ENCODE data around the gene PARD3.
"Not testable (repeated sequence)": the region's sequence is repeated elsewhere in the genome, so short reads cannot be mapped to it uniquely, and the experiment has no call there.

The PARD3 gene

DNA sequence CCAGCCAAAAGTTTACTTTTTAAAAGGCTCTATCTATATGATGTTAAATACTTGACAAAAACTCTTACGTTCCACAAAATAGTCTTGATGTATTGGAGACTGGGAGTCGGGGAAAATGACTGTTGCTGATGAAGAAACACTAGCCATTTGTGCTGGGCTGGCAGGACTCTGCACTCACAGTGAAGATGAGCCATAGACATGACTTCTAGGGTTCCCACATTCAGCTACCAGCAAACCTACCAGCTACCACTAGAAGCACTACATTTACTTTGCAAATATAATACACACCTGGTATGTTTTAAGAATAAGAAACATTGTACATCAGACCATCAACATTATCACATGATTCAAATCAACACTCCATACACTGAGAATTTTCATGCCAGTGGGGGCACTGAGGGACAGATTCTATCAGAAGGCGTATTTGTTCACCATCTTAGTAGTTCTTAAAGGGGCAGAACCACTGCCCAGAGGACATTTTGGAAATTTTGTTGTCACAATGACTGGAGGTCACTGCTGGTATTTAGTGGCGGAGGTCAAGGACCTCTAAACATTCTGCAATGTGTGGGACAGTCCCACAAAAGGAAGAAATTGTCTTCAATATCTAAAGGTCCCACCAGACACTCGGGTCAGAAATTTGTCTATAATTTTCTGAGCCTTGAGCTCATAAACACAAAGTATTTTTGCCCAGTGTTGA, 52.3 kb downstream of the PARD3 start:
- no peak for DNase-seq

- no peak for DNase-seq
These were observed 52.9 kb downstream of the PARD3 start for GRCh38 chr10:34762156-34762555.

- no peak for DNase-seq
These were observed 53.6 kb downstream of the PARD3 start for GRCh38 chr10:34761453-34761852.

- no peak for DNase-seq
These were observed 54.5 kb downstream of the PARD3 start for GRCh38 chr10:34760606-34761005.

GRCh38 chr10:34759837-34760215, 55.3 kb downstream of the PARD3 start:
- no peak for DNase-seq

GRCh38 chr10:34759161-34759836, 55.8 kb downstream of the PARD3 start:
- DNase-seq: no peak

DNA sequence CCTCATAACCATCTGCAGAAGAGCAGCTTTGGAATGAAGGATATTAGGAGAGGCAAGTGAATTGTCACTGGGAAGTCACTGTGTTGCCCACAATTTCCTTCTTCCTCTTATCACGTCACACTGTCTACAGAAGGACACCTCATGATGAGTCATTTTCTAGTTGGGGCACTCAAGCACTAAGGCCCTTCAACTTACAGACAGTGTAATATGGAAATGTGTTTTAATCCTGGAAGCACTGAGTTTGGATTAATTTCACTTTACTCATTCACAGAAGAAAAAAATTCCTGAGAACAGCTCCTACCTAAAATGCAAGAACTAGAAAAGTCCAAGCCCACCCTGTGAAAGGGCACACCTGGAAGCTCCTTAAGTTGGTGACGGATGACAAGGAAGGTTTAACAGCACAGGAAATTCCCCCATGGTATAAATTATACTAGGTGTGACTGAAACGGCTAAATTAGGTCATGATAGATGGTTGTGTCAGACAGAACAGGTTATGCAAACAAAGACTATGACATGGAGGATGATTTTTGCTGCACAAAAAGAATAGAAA, 56.6 kb downstream of the PARD3 start:
- DNase-seq: no peak

- DNase-seq: no peak
These were observed 57.2 kb downstream of the PARD3 start for GRCh38 chr10:34757933-34758332.

DNA sequence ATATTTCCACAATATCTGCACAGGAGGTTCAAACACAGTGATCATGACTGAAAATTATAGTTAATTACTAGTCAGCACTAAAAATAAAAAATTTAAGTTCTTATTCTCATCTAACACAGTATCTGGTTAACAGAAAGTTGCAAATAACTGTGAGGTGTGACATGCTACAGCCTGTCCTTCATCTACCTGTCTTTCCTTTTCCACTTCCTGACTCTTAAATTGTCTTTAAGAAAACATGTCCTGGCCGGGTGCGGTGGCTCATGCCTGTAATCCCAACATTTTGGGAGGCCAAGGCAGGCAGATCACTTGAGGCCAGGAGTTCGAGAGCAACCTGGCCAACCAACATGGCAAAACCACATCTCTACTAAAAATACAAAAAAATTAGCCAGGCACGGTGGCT, 57.9 kb downstream of the PARD3 start:
- DNase-seq: not testable (repeated sequence)

DNA sequence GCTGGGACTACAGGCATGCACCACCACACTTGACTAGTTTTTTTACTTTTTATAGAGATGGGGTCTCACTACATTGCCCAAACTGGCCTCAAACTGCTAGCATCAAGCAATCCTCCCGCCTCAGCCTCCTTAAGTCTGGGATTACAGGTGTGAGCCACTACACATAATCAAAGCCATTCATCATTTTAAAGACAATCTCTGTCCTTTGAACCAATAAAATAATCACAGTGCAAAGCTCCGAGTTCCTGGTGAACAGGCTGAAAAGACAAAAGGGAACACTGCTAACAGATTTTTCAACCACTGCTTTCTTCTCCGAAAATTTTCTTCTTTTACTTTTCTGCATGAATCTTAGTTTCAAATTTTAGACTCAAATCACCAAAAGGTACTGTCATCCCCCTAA, 58.5 kb downstream of the PARD3 start:
- DNase-seq: no peak

GRCh38 chr10:34753014-34753757, 61.9 kb downstream of the PARD3 start:
- DNase-seq: no peak

DNA sequence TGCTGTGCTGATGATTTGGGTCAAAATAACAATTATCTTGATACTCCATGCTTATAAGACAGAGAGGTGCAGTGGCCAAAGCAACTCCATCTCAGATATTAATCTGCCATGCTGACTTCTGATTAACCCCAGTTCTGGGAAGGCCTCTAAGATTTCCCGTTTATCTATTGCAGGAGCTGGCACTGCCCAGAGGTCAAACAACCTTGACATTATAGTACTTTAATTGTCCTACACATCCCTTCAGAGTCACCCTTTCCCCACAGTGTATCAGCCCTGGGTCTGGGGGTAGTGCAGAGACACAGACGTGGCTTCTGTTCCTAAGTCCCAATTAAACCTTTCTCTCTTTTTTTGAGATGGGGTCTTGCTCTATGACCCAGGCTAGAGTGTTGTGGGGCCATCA, 63.8 kb downstream of the PARD3 start:
- no peak for DNase-seq

- DNase-seq: not testable (repeated sequence)
These were observed 64.3 kb downstream of the PARD3 start for GRCh38 chr10:34750795-34751194.

DNA sequence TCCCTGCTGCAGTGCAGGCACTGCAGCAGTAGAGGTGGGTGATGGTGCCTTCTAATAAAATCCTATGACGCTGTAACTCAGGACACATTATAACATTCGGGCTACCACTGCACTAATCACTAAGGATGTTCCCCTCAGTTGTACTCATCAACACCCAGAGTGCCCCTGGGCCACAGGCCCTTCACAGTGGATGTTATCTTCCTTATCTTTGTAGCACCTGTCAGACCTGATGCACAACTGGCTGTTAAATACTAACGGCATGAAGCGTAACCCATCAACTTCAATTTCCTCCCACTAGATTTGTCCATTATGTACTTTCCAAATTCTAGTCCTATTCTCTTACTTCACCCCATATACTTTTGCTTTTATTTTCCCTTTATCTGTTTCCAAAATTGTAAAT, 66.3 kb downstream of the PARD3 start:
- DNase-seq: no peak

DNA sequence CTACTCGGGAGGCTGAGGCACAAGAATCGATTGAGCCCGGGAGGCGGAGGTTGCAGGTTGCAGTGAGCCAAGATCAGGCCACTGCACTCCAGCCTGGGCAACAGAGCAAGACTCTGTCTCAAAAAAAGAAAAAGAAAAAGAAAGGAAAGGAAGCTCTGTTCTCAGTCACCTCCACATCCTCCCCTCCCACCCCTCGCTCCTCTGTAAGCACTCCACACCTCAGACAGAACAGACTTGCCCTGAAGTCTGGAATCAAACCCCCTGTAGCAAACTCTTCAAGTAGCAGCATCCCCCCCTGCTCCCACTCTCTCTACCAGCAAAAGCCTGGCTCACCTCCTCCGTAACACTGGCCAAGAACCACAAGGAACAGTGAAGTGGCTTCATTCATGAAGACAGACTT, 66.7 kb downstream of the PARD3 start:
- DNase-seq: no peak

DNA sequence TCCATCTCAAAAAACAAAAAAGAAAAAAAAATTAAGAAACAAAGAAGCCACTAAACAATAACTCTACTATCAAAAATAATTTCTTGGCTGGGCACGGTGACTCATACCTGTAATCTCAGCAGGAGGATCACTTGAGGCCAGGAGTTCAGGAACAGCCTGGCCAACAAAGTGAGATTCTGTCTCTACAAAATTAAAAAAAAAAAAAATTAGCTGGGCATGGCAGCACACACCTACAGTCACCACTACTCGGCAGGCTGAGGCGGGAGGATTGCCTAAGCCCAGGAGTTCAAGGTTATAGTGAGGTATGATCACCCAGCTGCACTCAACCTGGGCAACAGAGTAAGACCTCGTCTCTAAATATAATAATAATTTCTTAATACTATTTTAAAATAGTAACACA, 69.0 kb downstream of the PARD3 start:
- no peak for DNase-seq

DNA sequence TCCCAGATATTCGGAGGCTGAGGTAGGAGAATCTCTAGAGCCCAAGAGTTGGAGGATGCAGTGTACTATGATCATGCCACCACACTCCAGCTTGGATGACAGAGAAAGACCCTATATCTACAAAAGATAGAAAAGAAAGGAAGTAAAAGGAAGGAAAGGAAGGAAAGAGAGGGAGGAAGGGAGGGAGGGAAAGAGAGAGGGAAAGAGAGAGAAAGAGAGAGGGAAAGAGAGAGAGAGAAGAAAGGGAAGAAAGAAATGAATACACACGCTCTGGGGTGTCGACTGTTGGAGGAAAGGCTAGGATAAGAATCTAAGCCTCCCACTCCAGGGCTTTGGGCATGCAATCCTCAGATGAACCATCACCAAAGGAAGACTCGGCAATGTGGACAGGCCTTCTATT, 69.9 kb downstream of the PARD3 start:
- no peak for DNase-seq

- no peak for DNase-seq
These were observed 70.5 kb downstream of the PARD3 start for GRCh38 chr10:34744590-34744989.

DNA sequence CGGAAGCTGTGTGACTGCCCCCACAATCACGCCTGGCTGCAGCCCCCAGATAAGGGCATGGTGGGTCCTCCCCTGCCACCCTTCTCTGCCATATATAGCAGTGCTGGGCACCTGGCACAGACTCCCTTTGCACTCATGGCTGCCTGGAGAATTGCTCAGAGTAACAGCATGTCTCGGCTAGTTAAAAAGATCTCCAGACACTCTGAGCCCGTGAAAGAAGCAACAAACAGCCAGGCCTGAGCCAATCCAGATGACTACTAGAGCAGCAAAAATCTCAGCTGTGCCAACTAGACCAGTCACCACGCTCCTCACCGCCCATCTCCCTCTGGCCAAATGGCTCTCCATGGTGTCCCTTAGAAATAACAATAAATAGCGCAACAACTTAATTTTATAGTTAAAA, 71.3 kb downstream of the PARD3 start:
- peak; percentile 16 for DNase-seq

DNA sequence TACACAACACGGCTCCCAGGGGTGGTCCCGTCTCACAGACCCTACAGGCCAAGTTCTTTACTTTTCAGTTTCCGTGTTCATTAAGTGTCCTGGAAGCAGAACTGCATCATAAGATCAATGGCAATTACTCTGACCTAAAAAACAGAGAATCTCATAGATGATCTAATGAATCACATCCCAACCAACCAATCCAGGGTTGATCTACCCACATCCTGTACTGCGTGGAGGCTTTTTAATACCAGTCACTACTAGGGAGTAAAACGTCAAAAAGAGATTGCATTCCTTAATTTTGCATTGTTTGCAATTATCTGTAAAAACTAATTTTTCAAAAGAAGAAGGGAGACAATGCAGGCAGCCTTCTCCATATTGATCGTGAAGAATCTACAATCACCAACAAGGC, 72.6 kb downstream of the PARD3 start:
- no peak for DNase-seq

- not testable (repeated sequence) for DNase-seq
These were observed 74.0 kb downstream of the PARD3 start for GRCh38 chr10:34741087-34741486.

DNA sequence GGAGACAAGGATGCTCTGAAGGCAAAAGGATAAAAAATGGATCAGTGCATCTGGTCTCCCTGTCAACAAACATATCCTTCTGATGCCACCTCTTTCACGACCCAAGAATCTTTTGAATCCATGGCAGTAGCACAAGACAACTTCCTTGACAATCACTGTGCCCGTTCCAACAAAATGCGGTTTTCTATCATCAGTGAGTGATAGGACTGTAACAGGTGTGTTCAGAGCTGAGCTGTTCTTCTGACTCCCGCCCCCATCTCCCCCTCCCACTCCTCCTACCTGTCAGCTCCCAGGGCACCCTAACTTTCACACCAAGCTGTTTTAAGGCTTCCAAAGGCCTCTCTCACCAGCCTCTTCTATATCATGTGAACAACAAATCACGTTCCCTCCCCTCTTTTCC, 74.8 kb downstream of the PARD3 start:
- DNase-seq: no peak

DNA sequence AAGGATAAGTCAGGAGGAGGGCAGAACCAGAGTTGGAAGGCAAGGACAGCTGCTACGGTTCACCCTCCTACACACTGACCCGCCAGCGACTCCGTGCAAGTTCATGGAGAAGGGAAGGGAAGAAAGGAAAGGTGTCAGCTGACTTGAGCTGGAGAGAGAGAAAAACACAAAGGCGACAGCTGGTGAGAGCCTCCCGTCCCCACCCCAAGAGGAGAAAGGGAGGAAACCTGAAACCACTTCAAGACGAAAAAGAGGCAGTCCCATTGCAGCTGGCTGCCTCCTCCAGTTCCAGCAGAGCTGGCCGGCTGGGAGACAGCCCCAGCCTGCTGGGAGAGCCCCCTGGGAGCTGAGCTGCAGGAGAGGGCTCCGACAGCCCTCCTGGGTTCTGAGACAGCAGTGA, 75.2 kb downstream of the PARD3 start:
- DNase-seq: no peak

GRCh38 chr10:34737772-34738169, 77.3 kb downstream of the PARD3 start:
- DNase-seq: no peak
